Right lobe of liver (tissue), 4 donors: Measurements from ENCODE around the gene EMP3.

Source experiments
- CTCF ChIP-seq, 4 donors: fragments of 200-600 bp in 3 of 4; fragments of 450-650 bp in 1 of 4; IDR thresholded peaks; one replicate each; pipeline versions ENCODE4 v1.5.1 to v1.8.0; 2016 to 2022; ENCODE audit warnings: antibody characterized with exemption in 4 of 4, mild to moderate bottlenecking in 2 of 4
- POLR2A ChIP-seq: fragments of 450-650 bp; IDR thresholded peaks from one replicate; pipeline ENCODE4 v1.6.1; 2017; ENCODE audit warnings: antibody characterized with exemption, mild to moderate bottlenecking
- donor health status: DM: no; HTN: no; CAD: no.
- donor health status: DM: no; HTN: no; CAD: no.
- donor health status: DM: no; HTN: yes; CAD: no.

GRCh38 chr19:48367855-48368254 lies 42.5 kb downstream of the EMP3 start:
- TF ChIP-seq CTCF (IDR thresholded peaks at IDR 0.05) (no peak), POLR2A (no peak)
